Neutrophil (primary cell): ENCODE measurements around the gene MLANA.

Experiments
- H3K27ac ChIP-seq: fragments of 200-600 bp; sonication (generic); 2 replicates; pipeline ENCODE4 v1.5.1; 2016; ENCODE audit warnings: mild to moderate bottlenecking, moderate library complexity
- H3K27me3 ChIP-seq: fragments of 200-600 bp; sonication (generic); 2 replicates; pipeline ENCODE4 v1.6.0; 2016; ENCODE audit warnings: mild to moderate bottlenecking
- H3K36me3 ChIP-seq: fragments of 200-600 bp; sonication (generic); 2 replicates; pipeline ENCODE4 v1.5.1; 2017
- H3K4me1 ChIP-seq, 2 experiments: fragments of 200-600 bp in 1 of 2; sonication (generic) in 1 of 2; 1 replicate in 1 of 2; 2 replicates in 1 of 2; pipeline versions ENCODE4 v1.5.1 to v1.6.1; 2013 to 2016; ENCODE audit warnings: low read depth in 1 of 2, low read length in 1 of 2, mild to moderate bottlenecking in 1 of 2, moderate library complexity in 1 of 2; ENCODE audit not compliant: control insufficient read depth in 1 of 2, insufficient read depth in 1 of 2
- H3K4me3 ChIP-seq, 2 experiments: fragments of 200-600 bp in 1 of 2; sonication (generic) in 1 of 2; 1 replicate in 1 of 2; 2 replicates in 1 of 2; pipeline ENCODE4 v1.5.1; 2013 to 2016; ENCODE audit warnings: low read depth in 1 of 2, low read length in 1 of 2, mild to moderate bottlenecking in 1 of 2, moderate library complexity in 1 of 2
- H3K9me3 ChIP-seq: fragments of 200-600 bp; sonication (generic); 2 replicates; pipeline ENCODE4 v1.5.1; 2016
- TF ChIP-seq, protein P1 (sequence below): fragments of 200-600 bp; sonication (generic); IDR thresholded peaks from 2 replicates; pipeline ENCODE4 v1.5.1; 2016; ENCODE audit warnings: antibody characterized with exemption

The MLANA gene

GRCh38 chr9:5863092-5863746, 27.5 kb upstream of the MLANA start:
- no peaks in the 10 kb centered on the region for H3K36me3 ChIP-seq
- no peaks in the 10 kb centered on the region for H3K9me3 ChIP-seq
- no peaks in the 10 kb centered on the region for H3K27me3 ChIP-seq
- no peak overlapping the region for H3K27ac ChIP-seq
- no peak overlapping the region for H3K4me3 ChIP-seq
- TF ChIP-seq, protein P1, sequence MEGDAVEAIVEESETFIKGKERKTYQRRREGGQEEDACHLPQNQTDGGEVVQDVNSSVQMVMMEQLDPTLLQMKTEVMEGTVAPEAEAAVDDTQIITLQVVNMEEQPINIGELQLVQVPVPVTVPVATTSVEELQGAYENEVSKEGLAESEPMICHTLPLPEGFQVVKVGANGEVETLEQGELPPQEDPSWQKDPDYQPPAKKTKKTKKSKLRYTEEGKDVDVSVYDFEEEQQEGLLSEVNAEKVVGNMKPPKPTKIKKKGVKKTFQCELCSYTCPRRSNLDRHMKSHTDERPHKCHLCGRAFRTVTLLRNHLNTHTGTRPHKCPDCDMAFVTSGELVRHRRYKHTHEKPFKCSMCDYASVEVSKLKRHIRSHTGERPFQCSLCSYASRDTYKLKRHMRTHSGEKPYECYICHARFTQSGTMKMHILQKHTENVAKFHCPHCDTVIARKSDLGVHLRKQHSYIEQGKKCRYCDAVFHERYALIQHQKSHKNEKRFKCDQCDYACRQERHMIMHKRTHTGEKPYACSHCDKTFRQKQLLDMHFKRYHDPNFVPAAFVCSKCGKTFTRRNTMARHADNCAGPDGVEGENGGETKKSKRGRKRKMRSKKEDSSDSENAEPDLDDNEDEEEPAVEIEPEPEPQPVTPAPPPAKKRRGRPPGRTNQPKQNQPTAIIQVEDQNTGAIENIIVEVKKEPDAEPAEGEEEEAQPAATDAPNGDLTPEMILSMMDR, result no peak
- H3K4me1 ChIP-seq, result no peaks in the 10 kb centered on the region

DNA sequence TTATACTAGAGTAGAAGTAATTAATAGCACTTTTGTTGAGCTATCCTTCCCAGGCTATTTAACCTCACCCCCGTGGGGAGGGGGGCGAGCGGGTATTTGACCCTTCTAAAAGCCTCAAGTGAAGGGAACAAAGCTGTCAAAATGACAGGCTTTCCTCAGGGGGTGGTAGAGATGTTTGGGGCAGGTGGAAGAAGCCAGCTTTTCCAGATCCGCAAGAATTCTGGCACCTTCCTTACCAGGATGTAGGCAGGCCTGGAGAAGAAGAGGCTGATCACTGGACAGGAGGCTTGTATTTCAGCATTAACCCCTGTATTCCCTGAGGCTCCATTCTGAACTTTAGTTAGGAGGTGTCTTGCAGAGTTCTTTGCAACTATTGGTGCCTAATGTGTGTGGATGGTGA, 26.2 kb upstream of the MLANA start:
- Histone ChIP-seq H3K36me3 (no peaks in the 10 kb centered on the region), H3K4me1 (no peaks in the 10 kb centered on the region), H3K27me3 (no peaks in the 10 kb centered on the region), H3K27ac (no peak overlapping the region), H3K9me3 (no peaks in the 10 kb centered on the region), H3K4me3 (no peak overlapping the region)
- TF ChIP-seq, protein P1, result no peak

DNA sequence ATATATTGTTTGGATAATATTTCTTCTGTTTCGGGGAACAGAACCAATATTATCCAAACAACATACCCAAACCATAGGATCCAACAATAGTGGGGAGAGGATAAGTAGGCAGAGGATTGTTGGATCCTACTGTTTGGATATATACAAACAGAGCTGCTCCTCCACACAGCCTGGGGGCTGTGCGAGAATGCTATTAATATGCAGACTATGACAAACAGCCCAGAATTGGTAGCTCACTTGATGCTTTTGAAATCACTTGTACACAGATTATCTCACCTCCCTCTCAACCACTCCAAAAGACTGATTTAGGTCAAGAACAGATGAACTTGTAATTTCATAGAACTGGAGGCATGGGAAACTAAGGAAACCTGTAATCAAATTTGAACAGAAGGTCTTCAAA, 24.4 kb upstream of the MLANA start:
- H3K27ac ChIP-seq, result no peak overlapping the region
- no peaks in the 10 kb centered on the region for H3K36me3 ChIP-seq
- no peaks in the 10 kb centered on the region for H3K9me3 ChIP-seq
- TF ChIP-seq, protein P1, result no peak
- no peaks in the 10 kb centered on the region for H3K27me3 ChIP-seq
- H3K4me3 ChIP-seq, result no peak overlapping the region
- H3K4me1 ChIP-seq, result no peaks in the 10 kb centered on the region

- Histone ChIP-seq H3K27me3 (no peaks in the 10 kb centered on the region), H3K27ac (no peak overlapping the region), H3K9me3 (no peaks in the 10 kb centered on the region), H3K4me3 (no peak overlapping the region), H3K36me3 (no peaks in the 10 kb centered on the region), H3K4me1 (no peaks in the 10 kb centered on the region)
- TF ChIP-seq, protein P1, result no peak
These were observed 24.0 kb upstream of the MLANA start for GRCh38 chr9:5866685-5867084.

DNA sequence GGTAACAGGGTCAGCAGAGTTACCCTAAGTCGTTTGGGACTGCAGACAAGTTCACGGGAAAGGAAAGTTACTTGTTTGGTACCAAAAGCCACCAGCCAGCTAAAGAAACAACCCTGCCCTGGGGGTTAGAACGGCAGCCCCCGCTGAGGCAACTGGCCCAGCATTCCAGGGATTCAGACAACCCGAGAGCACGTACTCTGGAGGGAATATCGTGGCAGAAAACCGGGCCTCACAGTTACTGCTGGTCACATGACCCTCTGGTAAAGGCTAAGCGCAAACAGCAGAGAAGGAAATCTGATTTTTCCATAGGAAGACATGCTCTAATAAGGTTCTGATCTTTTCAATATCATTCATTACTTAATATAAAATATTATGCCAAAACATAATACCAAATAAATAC, 22.5 kb upstream of the MLANA start:
- TF ChIP-seq, protein P1, result no peak
- no peaks in the 10 kb centered on the region for H3K9me3 ChIP-seq
- no peaks in the 10 kb centered on the region for H3K36me3 ChIP-seq
- H3K4me3 ChIP-seq, result no peak overlapping the region
- no peak overlapping the region for H3K27ac ChIP-seq
- no peaks in the 10 kb centered on the region for H3K4me1 ChIP-seq
- no peaks in the 10 kb centered on the region for H3K27me3 ChIP-seq
